Measurements from ENCODE around the gene ASB16.
"Not testable (repeated sequence)": the region's sequence is repeated elsewhere in the genome, so short reads cannot be mapped to it uniquely, and the experiment has no call there.

The ASB16 gene

GRCh38 chr17:44133918-44134476 is 36.5 kb upstream of the ASB16 start:
- no peak overlapping the region for H3K4me3 ChIP-seq (ENCODE audit: low read depth, low read length)

GRCh38 chr17:44134752-44135568 is 35.5 kb upstream of the ASB16 start:
- in situ Hi-C loops (cut with HindIII; ENCODE audit: low pct_ligation_motif_present, low sequenced_read_pairs) = no loop called here
- no peak overlapping the region for H3K27ac ChIP-seq
- no peak for DNase-seq
- no peaks in the 10 kb centered on the region for H3K36me3 ChIP-seq (replicated peaks)
- H3K4me3 ChIP-seq (ENCODE audit: low read depth, low read length) = no peak overlapping the region
- TF ChIP-seq CTCF (IDR thresholded peaks at IDR 0.05; ENCODE audit: low read depth, low read length, missing control alignments) = no peak
- H3K27me3 ChIP-seq (replicated peaks) = no peaks in the 10 kb centered on the region

More at GRCh38 chr17:44133918-44134476, 36.5 kb upstream of the ASB16 start:
- no peak for TF ChIP-seq CTCF (IDR thresholded peaks at IDR 0.05; ENCODE audit: low read depth, low read length, missing control alignments)
- H3K27ac ChIP-seq = no peak overlapping the region
- DNase-seq = no peak
- in situ Hi-C loops (cut with HindIII; ENCODE audit: low pct_ligation_motif_present, low sequenced_read_pairs) = no loop called here
- H3K27me3 ChIP-seq (replicated peaks) = no peaks in the 10 kb centered on the region
- H3K36me3 ChIP-seq (replicated peaks) = no peaks in the 10 kb centered on the region

GRCh38 chr17:44137891-44138709 is 32.4 kb upstream of the ASB16 start:
- H3K36me3 ChIP-seq (replicated peaks) = no peaks in the 10 kb centered on the region
- in situ Hi-C loops (cut with HindIII; ENCODE audit: low pct_ligation_motif_present, low sequenced_read_pairs) = no loop called here
- TF ChIP-seq CTCF (IDR thresholded peaks at IDR 0.05; ENCODE audit: low read depth, low read length, missing control alignments) = no peak
- no peaks in the 10 kb centered on the region for H3K27me3 ChIP-seq (replicated peaks)
- H3K27ac ChIP-seq = peak overlapping the region; percentile 82
- peak overlapping the region; percentile 41 for H3K4me3 ChIP-seq (ENCODE audit: low read depth, low read length)
- DNase-seq = peak; percentile 100

- H3K36me3 ChIP-seq (replicated peaks); H3K27me3 ChIP-seq (replicated peaks); H3K4me3 ChIP-seq (ENCODE audit: low read depth, low read length); in situ Hi-C loops (cut with HindIII; ENCODE audit: low pct_ligation_motif_present, low sequenced_read_pairs); H3K27ac ChIP-seq; DNase-seq: not testable (repeated sequence)
Measured at GRCh38 chr17:44143921-44144320, 26.6 kb upstream of the ASB16 start.

- Histone ChIP-seq H3K27me3 (replicated peaks) (no peaks in the 10 kb centered on the region), H3K4me3 (ENCODE audit: low read depth, low read length) (no peak overlapping the region), H3K36me3 (replicated peaks) (no peaks in the 10 kb centered on the region), H3K27ac (no peak overlapping the region)
- no peak for TF ChIP-seq CTCF (IDR thresholded peaks at IDR 0.05; ENCODE audit: low read depth, low read length, missing control alignments)
- no peak for DNase-seq
- in situ Hi-C loops (cut with HindIII; ENCODE audit: low pct_ligation_motif_present, low sequenced_read_pairs) = no loop called here
Measured at GRCh38 chr17:44144966-44145739, 25.4 kb upstream of the ASB16 start.
